ENCODE measurements around the gene LRRC59.
A peak's percentile ranks its signal among the peaks of the same experiment; 100 is the strongest.
"Not testable (repeated sequence)": the region's sequence is repeated elsewhere in the genome, so short reads cannot be mapped to it uniquely, and the experiment has no call there.

The LRRC59 gene

GRCh38 chr17:50345432-50346312 lies 51.7 kb downstream of the LRRC59 start, which contains the start of gene XYLT2:
TSS of gene XYLT2 (plus strand) at chr17:50346126. CDS start at chr17:50346141, 15 bp downstream.
- peak; percentile 89 for DNase-seq

GRCh38 chr17:50344731-50345365 lies 52.5 kb downstream of the LRRC59 start:
- DNase-seq = no peak

DNA sequence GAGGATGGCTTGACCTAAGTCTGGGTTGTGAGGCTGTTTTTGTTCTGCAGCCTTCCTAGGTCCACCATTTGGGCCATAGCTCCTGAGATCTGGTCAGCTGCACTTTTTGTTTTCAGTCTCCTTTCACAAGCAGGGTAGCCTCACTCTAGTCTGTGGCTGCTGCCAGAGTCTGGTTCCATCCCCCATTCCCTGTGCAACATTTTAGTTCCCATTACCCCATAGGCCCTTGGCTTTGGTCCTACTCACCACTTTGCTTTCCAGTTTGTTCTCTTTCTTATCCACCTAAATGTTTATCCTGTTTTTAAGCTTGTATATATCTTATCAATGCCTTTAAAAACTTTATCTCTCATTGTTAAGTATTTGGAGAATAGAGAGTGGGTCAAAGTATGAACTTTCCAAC lies 57.9 kb downstream of the LRRC59 start:
- DNase-seq = no peak

GRCh38 chr17:50338645-50339044 lies 58.7 kb downstream of the LRRC59 start:
- no peak for DNase-seq

DNA sequence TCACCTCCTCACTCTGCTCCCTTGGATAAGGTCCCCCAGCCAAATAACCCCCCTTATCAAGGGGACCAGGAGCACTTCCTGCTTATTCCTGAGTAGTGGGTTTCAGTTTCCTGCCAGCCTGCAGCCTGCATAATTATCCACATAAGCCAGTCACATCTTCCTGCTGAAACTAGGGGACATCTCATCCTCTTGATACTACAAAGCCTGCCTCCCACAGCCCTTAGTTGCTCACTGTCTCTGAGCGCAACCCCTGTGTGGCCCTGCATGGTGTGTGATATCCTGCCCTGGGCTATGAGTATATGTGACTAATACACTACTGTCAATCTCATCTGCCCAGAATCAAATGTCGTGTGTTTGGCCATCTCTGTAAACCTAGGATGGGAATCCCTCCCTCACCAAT lies 59.4 kb downstream of the LRRC59 start:
- DNase-seq = no peak

DNA sequence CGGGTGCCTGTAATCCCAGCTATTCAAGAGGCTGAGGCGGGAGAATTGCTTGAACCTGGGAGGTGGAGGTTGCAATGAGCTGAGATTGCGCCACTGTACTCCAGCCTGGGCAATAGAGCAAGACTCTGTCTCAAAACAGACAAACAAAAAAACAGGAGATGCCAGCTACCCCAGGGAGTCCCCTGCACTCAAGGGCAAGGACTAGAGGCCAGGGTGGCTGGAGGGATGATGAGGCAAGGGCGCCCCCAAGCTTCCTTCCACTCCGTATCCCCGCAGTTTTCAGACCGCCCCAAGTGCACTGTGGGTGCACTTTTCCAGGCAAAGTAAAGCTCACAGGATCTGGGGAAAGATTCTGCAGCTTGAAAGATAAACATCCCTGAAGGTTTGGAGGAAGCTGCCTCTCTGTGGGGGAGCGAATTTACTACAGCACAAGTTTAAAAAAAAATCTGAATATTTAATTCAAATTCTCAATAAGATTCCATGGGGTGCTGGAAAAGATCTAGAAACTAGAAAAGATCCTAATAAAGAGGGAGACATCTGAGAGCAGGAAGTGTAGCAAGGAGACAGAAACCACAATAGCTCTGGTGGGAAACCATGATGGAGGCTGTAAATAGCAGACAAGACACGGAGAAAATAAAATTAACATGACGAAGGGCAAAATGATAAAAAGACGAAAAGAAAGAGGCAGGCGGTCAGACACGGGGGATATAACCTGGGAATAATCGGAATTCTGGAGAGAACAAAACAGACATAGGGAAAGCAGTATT lies 63.8 kb downstream of the LRRC59 start:
- not testable (repeated sequence) for DNase-seq

GRCh38 chr17:50332196-50332595 lies 65.1 kb downstream of the LRRC59 start:
- DNase-seq = no peak
